ENCODE data around the gene ZNF77. TPM values are rescaled to one million over a fixed set of nuclear protein-coding genes. Genes with fewer than 3 reads are reported as not detected.

Gene ZNF77
- total RNA-seq, 4 donors from 2014 or later, result 5.1 to 7.0 (median 6.2) TPM

DNA sequence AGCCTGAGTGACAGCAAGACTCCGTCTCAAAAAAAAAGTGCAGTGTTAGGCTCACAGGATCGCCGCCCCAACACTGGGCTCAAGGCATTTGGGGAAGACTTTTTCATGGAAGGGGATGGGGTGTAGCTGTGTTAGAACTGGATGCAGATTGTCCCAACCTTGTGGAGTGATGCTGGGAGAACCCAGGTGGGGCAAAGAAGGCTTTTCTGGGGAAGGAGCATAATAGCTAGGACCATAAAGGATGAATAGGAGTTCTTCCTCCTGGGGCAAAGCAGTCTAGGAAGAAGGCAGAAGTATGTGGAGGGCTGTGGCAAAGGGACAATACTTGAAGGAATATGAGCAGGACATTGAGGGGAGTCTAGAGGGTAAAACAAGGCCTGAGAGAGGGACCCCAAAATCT lies 43.8 kb upstream of the ZNF77 start:
- Histone ChIP-seq H3K27ac (no peak overlapping the region), H3K36me3 (no peaks in the 10 kb centered on the region), H3K4me1 (peaks cover 19 to 24% of the 10 kb centered on the region in 2 donors), H3K27me3 (no peaks in the 10 kb centered on the region), H3K4me3 (replicated peaks in 1 of 3) (no peak overlapping the region), H3K9me3 (no peaks in the 10 kb centered on the region)
- intact Hi-C loops (cut with DNase I), result loop anchor here (5.0 kb wide), 1 partner anchor 39 kb away; the partner anchor contains the start of gene TLE2
- DNase-seq, result no peak
- WGBS, 2 donors, result 96% methylated on average over 3 of the region's 3 CpGs
- TF ChIP-seq POLR2A (IDR thresholded peaks at IDR 0.05), result no peak
- TF ChIP-seq, protein P1, sequence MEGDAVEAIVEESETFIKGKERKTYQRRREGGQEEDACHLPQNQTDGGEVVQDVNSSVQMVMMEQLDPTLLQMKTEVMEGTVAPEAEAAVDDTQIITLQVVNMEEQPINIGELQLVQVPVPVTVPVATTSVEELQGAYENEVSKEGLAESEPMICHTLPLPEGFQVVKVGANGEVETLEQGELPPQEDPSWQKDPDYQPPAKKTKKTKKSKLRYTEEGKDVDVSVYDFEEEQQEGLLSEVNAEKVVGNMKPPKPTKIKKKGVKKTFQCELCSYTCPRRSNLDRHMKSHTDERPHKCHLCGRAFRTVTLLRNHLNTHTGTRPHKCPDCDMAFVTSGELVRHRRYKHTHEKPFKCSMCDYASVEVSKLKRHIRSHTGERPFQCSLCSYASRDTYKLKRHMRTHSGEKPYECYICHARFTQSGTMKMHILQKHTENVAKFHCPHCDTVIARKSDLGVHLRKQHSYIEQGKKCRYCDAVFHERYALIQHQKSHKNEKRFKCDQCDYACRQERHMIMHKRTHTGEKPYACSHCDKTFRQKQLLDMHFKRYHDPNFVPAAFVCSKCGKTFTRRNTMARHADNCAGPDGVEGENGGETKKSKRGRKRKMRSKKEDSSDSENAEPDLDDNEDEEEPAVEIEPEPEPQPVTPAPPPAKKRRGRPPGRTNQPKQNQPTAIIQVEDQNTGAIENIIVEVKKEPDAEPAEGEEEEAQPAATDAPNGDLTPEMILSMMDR (IDR thresholded peaks at IDR 0.05), result no peak

GRCh38 chr19:2987797-2988196 lies 43.0 kb upstream of the ZNF77 start:
- Histone ChIP-seq H3K36me3 (no peaks in the 10 kb centered on the region), H3K27me3 (no peaks in the 10 kb centered on the region), H3K9me3 (no peaks in the 10 kb centered on the region), H3K4me3 (replicated peaks in 1 of 3) (no peak overlapping the region), H3K27ac (peak overlapping the region in 1 of 3 donors; percentile 9), H3K4me1 (peaks cover 27 to 32% of the 10 kb centered on the region in 2 donors)
- 77 to 83% methylated on average over 9 to 10 of the region's 12 CpGs for WGBS, 2 donors
- DNase-seq, result no peak
- no peak for TF ChIP-seq POLR2A (IDR thresholded peaks at IDR 0.05)
- TF ChIP-seq, protein P1 (IDR thresholded peaks at IDR 0.05), result no peak
- intact Hi-C loops (cut with DNase I), result loop anchor here (5.0 kb wide), 1 partner anchor 40 kb away; the partner anchor contains the start of gene TLE2

- Histone ChIP-seq H3K4me1 (peaks cover 31 to 37% of the 10 kb centered on the region in 2 donors), H3K36me3 (no peaks in the 10 kb centered on the region), H3K4me3 (replicated peaks in 1 of 3) (no peak overlapping the region), H3K27me3 (no peaks in the 10 kb centered on the region), H3K9me3 (no peaks in the 10 kb centered on the region), H3K27ac (peak overlapping the region in 2 of 3 donors; percentile 9 to 17)
- 17 to 18% methylated on average over 3 to 15 of the region's 20 CpGs for WGBS, 2 donors
- TF ChIP-seq POLR2A (IDR thresholded peaks at IDR 0.05), result no peak
- TF ChIP-seq, protein P1 (IDR thresholded peaks at IDR 0.05), result no peak
- intact Hi-C loops (cut with DNase I), result loop anchor here (5.0 kb wide), 1 partner anchor 40 kb away; the partner anchor contains the start of gene TLE2
- DNase-seq, result peak; percentile 61 to 63
These were observed 42.3 kb upstream of the ZNF77 start for GRCh38 chr19:2986951-2987524.

- Histone ChIP-seq H3K27me3 (no peaks in the 10 kb centered on the region), H3K9me3 (no peaks in the 10 kb centered on the region), H3K4me3 (replicated peaks in 1 of 3) (peak overlapping the region in 1 of 3 donors; percentile 27), H3K27ac (peak overlapping the region; percentile 72 to 86 (median 76)), H3K4me1 (peaks cover 31 to 37% of the 10 kb centered on the region in 2 donors), H3K36me3 (no peaks in the 10 kb centered on the region)
- intact Hi-C loops (cut with DNase I), result no loop called here
- 1 to 6% methylated on average over 6 to 14 of the region's 14 CpGs for WGBS, 2 donors
- no peak for TF ChIP-seq POLR2A (IDR thresholded peaks at IDR 0.05)
- TF ChIP-seq, protein P1 (IDR thresholded peaks at IDR 0.05), result no peak
- no peak for DNase-seq
These were observed 39.4 kb upstream of the ZNF77 start for GRCh38 chr19:2984215-2984528.

DNA sequence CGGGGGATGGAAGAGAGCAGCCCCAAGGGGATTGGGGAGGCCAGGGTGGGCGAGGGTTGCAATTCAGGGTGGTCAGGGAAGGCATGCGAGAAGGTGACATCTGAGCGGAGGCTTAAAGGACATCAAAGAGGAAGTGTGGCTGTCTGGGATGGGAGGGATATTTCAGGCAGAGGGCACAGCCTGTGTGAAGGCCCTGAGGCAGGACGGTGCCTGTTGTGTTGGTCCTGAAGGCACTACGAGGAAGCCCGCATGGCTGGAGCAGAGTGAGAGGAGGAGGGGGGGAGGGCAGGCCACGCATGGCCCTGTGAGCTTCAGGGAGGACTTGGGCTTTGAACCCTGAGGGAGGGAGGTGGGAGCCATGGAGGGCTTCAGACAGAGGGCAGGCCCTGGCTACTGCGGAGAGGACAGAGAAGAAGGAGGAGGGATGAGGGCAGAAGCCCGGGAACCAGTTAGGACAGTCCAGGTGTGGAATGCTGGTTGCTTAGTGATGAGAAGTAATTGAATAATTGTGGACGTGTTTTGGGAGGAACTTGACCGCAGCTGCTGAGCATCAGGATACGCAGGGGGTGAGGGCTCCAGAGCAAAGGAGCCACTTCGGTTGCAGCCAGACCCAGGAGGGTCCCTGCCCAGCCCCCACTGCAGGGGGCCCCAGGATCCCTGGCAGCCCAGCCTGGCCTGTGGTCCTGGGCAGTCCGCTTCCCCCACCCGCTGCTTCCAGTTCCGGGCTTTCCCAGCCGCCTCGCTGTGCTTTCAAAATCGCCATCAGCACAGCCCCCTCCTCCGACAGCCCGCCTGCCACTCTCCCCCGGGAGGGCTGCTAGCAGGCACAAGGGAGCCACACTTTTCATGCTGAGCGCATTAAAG lies 38.8 kb upstream of the ZNF77 start:
- intact Hi-C loops (cut with DNase I), result no loop called here
- Histone ChIP-seq H3K9me3 (no peaks in the 10 kb centered on the region), H3K27me3 (no peaks in the 10 kb centered on the region), H3K4me3 (replicated peaks in 1 of 3) (peak overlapping the region in 1 of 3 donors; percentile 27), H3K36me3 (no peaks in the 10 kb centered on the region), H3K4me1 (peaks cover 31 to 37% of the 10 kb centered on the region in 2 donors), H3K27ac (peak overlapping the region; percentile 72 to 86 (median 76))
- DNase-seq, result peak; percentile 76 to 87
- 10 to 11% methylated on average over 21 to 23 of the region's 24 CpGs for WGBS, 2 donors
- TF ChIP-seq, protein P1 (IDR thresholded peaks at IDR 0.05), result no peak
- TF ChIP-seq POLR2A (IDR thresholded peaks at IDR 0.05), result no peak

All from thyroid gland (tissue), 4 donors.